ENCODE data around the gene EIPR1. TPM values are rescaled to one million over a fixed set of nuclear protein-coding genes. Genes with fewer than 3 reads are reported as not detected.

EIPR1 gene
- total RNA-seq, 1 experiment from 2014 or later = 27.8 TPM

DNA sequence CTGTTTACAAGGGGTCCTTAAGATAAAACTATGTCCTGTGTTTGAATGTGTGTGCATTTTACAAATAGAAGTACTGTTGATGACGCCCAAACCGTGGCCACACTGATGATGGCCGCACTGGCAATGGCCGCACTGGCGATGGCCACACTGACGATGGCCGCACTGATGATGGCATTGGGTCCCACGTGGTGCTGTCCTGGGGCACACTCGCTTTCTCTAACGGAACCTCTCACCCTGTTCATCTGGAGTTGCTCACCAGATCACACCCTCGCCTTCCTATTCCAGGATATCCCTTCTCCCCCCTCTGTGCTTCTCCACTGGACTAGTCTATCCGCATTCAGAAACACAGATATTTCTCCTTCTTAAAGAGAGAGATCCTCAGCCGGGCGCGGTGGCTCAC is 192.4 kb downstream of the EIPR1 start:
- Histone ChIP-seq H3K9me3 (ENCODE audit: control insufficient read depth, low read depth, low read length) (no peaks in the 10 kb centered on the region), H2BK12ac (ENCODE audit: insufficient read length, low read depth, low read length) (no peak overlapping the region), H2BK5ac (ENCODE audit: insufficient read length, low read length) (no peak overlapping the region), H3K23me2 (ENCODE audit: insufficient read length, low read depth, low read length, poor library complexity, severe bottlenecking) (no peaks in the 10 kb centered on the region), H3K79me1 (ENCODE audit: insufficient read depth, low read depth, low read length, poor library complexity, severe bottlenecking) (no peaks in the 10 kb centered on the region), H4K91ac (ENCODE audit: insufficient read length, low read depth, low read length) (no peak overlapping the region), H3K4ac (ENCODE audit: low read depth, low read length) (no peak overlapping the region), H3K4me2 (ENCODE audit: insufficient read depth, insufficient read length, low read length) (no peak overlapping the region), H4K8ac (replicated peaks; ENCODE audit: insufficient read length, low read depth, low read length) (no peak overlapping the region), H3K14ac (ENCODE audit: insufficient read depth, low read length) (no peak overlapping the region), H2AK5ac (ENCODE audit: insufficient read length, low read length) (no peak overlapping the region), H3K23ac (ENCODE audit: insufficient read length, low read depth, low read length) (no peak overlapping the region), H2BK120ac (ENCODE audit: low read depth, low read length, poor library complexity, severe bottlenecking) (no peak overlapping the region), H2BK20ac (ENCODE audit: low read depth, low read length, poor library complexity, severe bottlenecking) (no peak overlapping the region), H3K9ac (ENCODE audit: extremely low read depth, insufficient read length, low read length) (no peak overlapping the region), H3K56ac (ENCODE audit: insufficient read length, low read depth, low read length) (no peak overlapping the region), H3K27me3 (ENCODE audit: insufficient read depth, low read length) (no peaks in the 10 kb centered on the region), H3K18ac (ENCODE audit: insufficient read length, low read depth, low read length) (no peak overlapping the region), H3K4me1 (ENCODE audit: insufficient read depth, low read length) (no peaks in the 10 kb centered on the region), H4K5ac (ENCODE audit: insufficient read length, low read depth, low read length) (no peak overlapping the region), H4K20me1 (ENCODE audit: control insufficient read depth, insufficient read depth, insufficient read length) (no peaks in the 10 kb centered on the region), H3K27ac (ENCODE audit: insufficient read length, low read depth, low read length) (no peak overlapping the region), H2AFZ (ENCODE audit: low read length) (no peak overlapping the region), H3K79me2 (ENCODE audit: insufficient read depth, low read length) (no peaks in the 10 kb centered on the region), H2BK15ac (ENCODE audit: low read depth, low read length) (no peak overlapping the region), H3T11ph (ENCODE audit: low read length) (no peak overlapping the region)
- no peaks in the 10 kb centered on the region for H3K27me3 Mint-ChIP-seq (ENCODE audit: low read depth)
- H3K27ac Mint-ChIP-seq = peak overlapping the region in 1 of 3 experiments; percentile 10; a peak in 1 of 7 replicates
- H3K4me3 Mint-ChIP-seq = no peak overlapping the region
- H3K4me1 Mint-ChIP-seq = no peaks in the 10 kb centered on the region
- WGBS (ENCODE audit: extremely low coverage, insufficient read length, low lambda C conversion rate) = no CpG with 5 or more reads among the region's 15 CpGs
- H3K36me3 Mint-ChIP-seq (ENCODE audit: insufficient read depth in 1 of 3, low read depth in 3 of 3) = peaks cover 5 to 20% (median 18%) of the 10 kb centered on the region in 3 experiments; a peak in 6 of 7 replicates
- peaks cover 0 to 2% of the 10 kb centered on the region in 2 experiments; a peak in 2 of 5 replicates for H3K9me3 Mint-ChIP-seq
- TF ChIP-seq, protein P1, sequence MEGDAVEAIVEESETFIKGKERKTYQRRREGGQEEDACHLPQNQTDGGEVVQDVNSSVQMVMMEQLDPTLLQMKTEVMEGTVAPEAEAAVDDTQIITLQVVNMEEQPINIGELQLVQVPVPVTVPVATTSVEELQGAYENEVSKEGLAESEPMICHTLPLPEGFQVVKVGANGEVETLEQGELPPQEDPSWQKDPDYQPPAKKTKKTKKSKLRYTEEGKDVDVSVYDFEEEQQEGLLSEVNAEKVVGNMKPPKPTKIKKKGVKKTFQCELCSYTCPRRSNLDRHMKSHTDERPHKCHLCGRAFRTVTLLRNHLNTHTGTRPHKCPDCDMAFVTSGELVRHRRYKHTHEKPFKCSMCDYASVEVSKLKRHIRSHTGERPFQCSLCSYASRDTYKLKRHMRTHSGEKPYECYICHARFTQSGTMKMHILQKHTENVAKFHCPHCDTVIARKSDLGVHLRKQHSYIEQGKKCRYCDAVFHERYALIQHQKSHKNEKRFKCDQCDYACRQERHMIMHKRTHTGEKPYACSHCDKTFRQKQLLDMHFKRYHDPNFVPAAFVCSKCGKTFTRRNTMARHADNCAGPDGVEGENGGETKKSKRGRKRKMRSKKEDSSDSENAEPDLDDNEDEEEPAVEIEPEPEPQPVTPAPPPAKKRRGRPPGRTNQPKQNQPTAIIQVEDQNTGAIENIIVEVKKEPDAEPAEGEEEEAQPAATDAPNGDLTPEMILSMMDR (conservative IDR thresholded peaks at IDR 0.05) = no peak
- no peak for DNase-seq
